LNCaP clone FGC (cell line): ENCODE data around the gene ZBTB47.

Source experiments
- DNase-seq: peaks from one replicate; pipeline ENCODE4 v3.0.0-alpha.2; 2011; ENCODE audit warnings: low read depth
- H3K4me3 ChIP-seq: 2 replicates; pipeline ENCODE4 v1.5.1; 2011; ENCODE audit warnings: mild to moderate bottlenecking, low read depth, low read length, control low read depth
- TF ChIP-seq, protein P1 (sequence below): IDR thresholded peaks from 2 replicates; pipeline ENCODE4 v1.5.1; 2012; ENCODE audit warnings: mild to moderate bottlenecking; ENCODE audit not compliant: control insufficient read depth, insufficient read depth; ENCODE audit errors: extremely low read depth

The ZBTB47 gene

GRCh38 chr3:42688487-42689420, 35.3 kb downstream of the ZBTB47 start:
- TF ChIP-seq, protein P1, sequence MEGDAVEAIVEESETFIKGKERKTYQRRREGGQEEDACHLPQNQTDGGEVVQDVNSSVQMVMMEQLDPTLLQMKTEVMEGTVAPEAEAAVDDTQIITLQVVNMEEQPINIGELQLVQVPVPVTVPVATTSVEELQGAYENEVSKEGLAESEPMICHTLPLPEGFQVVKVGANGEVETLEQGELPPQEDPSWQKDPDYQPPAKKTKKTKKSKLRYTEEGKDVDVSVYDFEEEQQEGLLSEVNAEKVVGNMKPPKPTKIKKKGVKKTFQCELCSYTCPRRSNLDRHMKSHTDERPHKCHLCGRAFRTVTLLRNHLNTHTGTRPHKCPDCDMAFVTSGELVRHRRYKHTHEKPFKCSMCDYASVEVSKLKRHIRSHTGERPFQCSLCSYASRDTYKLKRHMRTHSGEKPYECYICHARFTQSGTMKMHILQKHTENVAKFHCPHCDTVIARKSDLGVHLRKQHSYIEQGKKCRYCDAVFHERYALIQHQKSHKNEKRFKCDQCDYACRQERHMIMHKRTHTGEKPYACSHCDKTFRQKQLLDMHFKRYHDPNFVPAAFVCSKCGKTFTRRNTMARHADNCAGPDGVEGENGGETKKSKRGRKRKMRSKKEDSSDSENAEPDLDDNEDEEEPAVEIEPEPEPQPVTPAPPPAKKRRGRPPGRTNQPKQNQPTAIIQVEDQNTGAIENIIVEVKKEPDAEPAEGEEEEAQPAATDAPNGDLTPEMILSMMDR = no peak
- no peak overlapping the region for H3K4me3 ChIP-seq
- no peak for DNase-seq

DNA sequence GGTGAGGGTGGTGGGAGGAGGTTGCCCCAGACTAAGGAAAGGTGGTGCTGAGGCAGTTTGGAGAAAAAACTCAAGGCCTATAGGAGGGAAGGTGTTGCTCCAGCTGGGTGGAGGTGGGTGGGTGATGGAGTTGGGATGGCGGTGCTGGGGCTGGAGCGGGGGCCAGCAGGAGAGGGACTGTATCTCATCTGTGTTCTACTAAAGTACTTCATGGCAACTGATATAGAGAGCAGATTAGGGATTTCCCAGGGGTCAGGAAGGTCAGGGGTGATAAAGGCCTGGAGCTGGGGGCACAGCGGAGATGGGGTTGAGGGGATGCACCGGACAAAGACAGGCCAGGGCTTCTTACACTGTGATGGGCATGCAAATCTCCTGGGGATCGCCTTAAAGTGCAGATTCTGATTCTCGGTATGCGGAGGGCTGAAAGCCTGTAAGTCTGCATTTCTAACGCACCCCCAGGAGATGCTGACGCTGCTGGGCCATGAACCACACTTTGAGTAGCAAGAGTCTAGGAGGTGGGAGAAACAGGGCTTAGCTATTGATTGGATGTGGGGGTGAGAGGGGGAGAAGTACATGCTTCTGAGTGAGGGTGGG, 36.0 kb downstream of the ZBTB47 start:
- H3K4me3 ChIP-seq = no peak overlapping the region
- DNase-seq = no peak
- TF ChIP-seq, protein P1 = no peak

GRCh38 chr3:42690191-42690590, 36.7 kb downstream of the ZBTB47 start:
- TF ChIP-seq, protein P1 = no peak
- H3K4me3 ChIP-seq = no peak overlapping the region
- no peak for DNase-seq

GRCh38 chr3:42690766-42691680, 37.5 kb downstream of the ZBTB47 start:
- TF ChIP-seq, protein P1 = no peak
- H3K4me3 ChIP-seq = no peak overlapping the region
- DNase-seq = no peak

GRCh38 chr3:42691816-42692666, 38.5 kb downstream of the ZBTB47 start:
- TF ChIP-seq, protein P1 = no peak
- DNase-seq = no peak
- no peak overlapping the region for H3K4me3 ChIP-seq
